Keratinocyte (primary cell): ENCODE measurements around the gene OTUD5. TPM values are rescaled to one million over a fixed set of nuclear protein-coding genes. Genes with fewer than 3 reads are reported as not detected.

Experiments
- DNase-seq: peaks from one replicate; pipeline ENCODE4 v3.0.0-alpha.2; 2011; ENCODE audit warnings: low read depth, missing footprints, low spot score
- FAIRE-seq: peaks from 2 replicates; lab custom pipeline; 2011; peaks lifted over from hg19 to GRCh38; lab: Jason Lieb, UNC
- H2AFZ ChIP-seq: 2 replicates; pipeline ENCODE4 v1.6.0; 2012; ENCODE audit warnings: low read length, control low read depth, inconsistent platforms; ENCODE audit not compliant: control insufficient read depth
- H3K27ac ChIP-seq: 2 replicates; pipeline ENCODE4 v1.5.1; 2011; ENCODE audit warnings: low read length; ENCODE audit not compliant: control insufficient read depth, insufficient read depth
- H3K27me3 ChIP-seq: 3 replicates; pipeline ENCODE4 v1.6.0; 2011; ENCODE audit warnings: low read length; ENCODE audit not compliant: control insufficient read depth, insufficient read depth; ENCODE audit errors: extremely low read depth
- H3K36me3 ChIP-seq, 2 experiments: 2 replicates in 1 of 2; 3 replicates in 1 of 2; pipeline ENCODE4 v1.5.1; 2011; ENCODE audit warnings: low read length in 2 of 2, mild to moderate bottlenecking in 1 of 2; ENCODE audit not compliant: control insufficient read depth in 2 of 2, insufficient read depth in 2 of 2; ENCODE audit errors: extremely low read depth in 1 of 2
- H3K4me1 ChIP-seq: 3 replicates; pipeline ENCODE4 v1.5.1; 2011; ENCODE audit warnings: low read length; ENCODE audit not compliant: control insufficient read depth, insufficient read depth; ENCODE audit errors: extremely low read depth
- H3K4me2 ChIP-seq: 3 replicates; pipeline ENCODE4 v1.6.0; 2011; ENCODE audit warnings: low read depth, low read length; ENCODE audit not compliant: control insufficient read depth, insufficient read depth; ENCODE audit errors: extremely low read depth
- H3K4me3 ChIP-seq, 3 experiments: fragments of 200-600 bp in 1 of 3; sonication (generic) in 1 of 3; 2 replicates in 2 of 3; 3 replicates in 1 of 3; pipeline ENCODE4 v1.5.1; 2011 to 2016; ENCODE audit warnings: low read length in 3 of 3, mild to moderate bottlenecking in 3 of 3, control low read depth in 2 of 3, inconsistent platforms in 1 of 3, low read depth in 1 of 3, mixed read lengths in 1 of 3, mixed run types in 1 of 3, moderate library complexity in 1 of 3; ENCODE audit not compliant: control insufficient read depth in 2 of 3, insufficient read depth in 2 of 3; ENCODE audit errors: extremely low read depth in 1 of 3
- H3K79me2 ChIP-seq: 2 replicates; pipeline ENCODE4 v1.6.0; 2012; ENCODE audit warnings: low read length; ENCODE audit not compliant: control insufficient read depth, insufficient read depth
- H3K9ac ChIP-seq: 3 replicates; pipeline ENCODE4 v1.6.0; 2011; ENCODE audit warnings: low read length; ENCODE audit not compliant: control insufficient read depth, insufficient read depth; ENCODE audit errors: extremely low read depth
- H3K9me1 ChIP-seq: 3 replicates; pipeline ENCODE4 v1.6.0; 2011; ENCODE audit warnings: low read length; ENCODE audit not compliant: control insufficient read depth, insufficient read depth; ENCODE audit errors: extremely low read depth
- H3K9me3 ChIP-seq: 2 replicates; pipeline ENCODE4 v1.5.1; 2012; ENCODE audit warnings: low read depth, low read length; ENCODE audit not compliant: control insufficient read depth
- H4K20me1 ChIP-seq: 3 replicates; pipeline ENCODE4 v1.6.0; 2011; ENCODE audit warnings: low read length; ENCODE audit not compliant: control insufficient read depth, insufficient read depth; ENCODE audit errors: extremely low read depth
- EZH2 ChIP-seq: IDR thresholded peaks from one replicate; pipeline ENCODE4 v1.6.1; 2012; ENCODE audit warnings: inconsistent platforms, mild to moderate bottlenecking, low read length, moderate library complexity
- dilution Hi-C: fragments of 300-500 bp; cut with MboI; formaldehyde crosslinking; loops from one replicate; pipeline ENCODE4 v1.7.0; 2020; ENCODE audit warnings: low sequenced_read_pairs; ENCODE audit not compliant: extremely low pct_ligation_motif_present
- polyA plus RNA-seq, 5 experiments: library from polyadenylated mRNA; depleted of rRNA in 3 of 5; stranded (reverse) in 3 of 5; stranded (forward) in 1 of 5; unstranded in 1 of 5; fragments of >200 nt; gene quantifications; 1 replicate in 1 of 5; 2 replicates in 3 of 5; 3 replicates in 1 of 5; pipeline versions ENCODE4 v1.2.1 to v1.2.3, GENCODE V29; 2011 to 2012; ENCODE audit warnings: missing spikeins in 2 of 5, low read depth in 1 of 5, low replicate concordance in 1 of 5
- TF ChIP-seq, protein P1 (sequence below), 3 experiments: IDR thresholded peaks in 1 of 3; conservative IDR thresholded peaks in 1 of 3; optimal IDR thresholded peaks in 1 of 3; 2 replicates in 2 of 3; 3 replicates in 1 of 3; pipeline versions ENCODE3 to v1.5.1; 2011; ENCODE audit warnings: low read length in 3 of 3, mild to moderate bottlenecking in 3 of 3, moderate library complexity in 2 of 3, control low read depth in 1 of 3, inconsistent platforms in 1 of 3; ENCODE audit not compliant: insufficient read depth in 2 of 3; ENCODE audit errors: extremely low read depth in 1 of 3

OTUD5 gene
- polyA plus RNA-seq, 1 donor (not counting 4 experiments of a cell fraction or from before 2014, with no cell fraction given), result 40.3 TPM

DNA sequence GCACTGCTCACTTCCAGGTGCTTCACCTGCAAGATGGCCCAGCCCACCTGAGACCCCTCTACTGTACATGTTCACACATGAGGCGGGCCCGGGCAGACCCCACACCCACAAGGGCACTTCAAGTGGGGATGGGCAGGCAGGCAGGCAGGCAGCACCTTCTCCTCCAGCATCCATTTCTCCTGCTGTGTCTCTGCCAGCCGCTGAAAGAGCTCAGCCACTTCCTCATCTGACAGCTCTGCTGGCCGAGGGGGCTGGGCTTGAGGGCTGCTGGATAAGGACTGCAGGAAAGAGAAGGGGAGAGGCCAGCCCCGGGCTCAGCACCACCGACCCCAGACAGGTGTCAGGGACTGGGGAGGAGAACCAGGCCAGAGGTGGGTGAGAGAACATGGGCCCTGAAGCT, 18.7 kb upstream of the OTUD5 start:
- TF ChIP-seq, protein P1, sequence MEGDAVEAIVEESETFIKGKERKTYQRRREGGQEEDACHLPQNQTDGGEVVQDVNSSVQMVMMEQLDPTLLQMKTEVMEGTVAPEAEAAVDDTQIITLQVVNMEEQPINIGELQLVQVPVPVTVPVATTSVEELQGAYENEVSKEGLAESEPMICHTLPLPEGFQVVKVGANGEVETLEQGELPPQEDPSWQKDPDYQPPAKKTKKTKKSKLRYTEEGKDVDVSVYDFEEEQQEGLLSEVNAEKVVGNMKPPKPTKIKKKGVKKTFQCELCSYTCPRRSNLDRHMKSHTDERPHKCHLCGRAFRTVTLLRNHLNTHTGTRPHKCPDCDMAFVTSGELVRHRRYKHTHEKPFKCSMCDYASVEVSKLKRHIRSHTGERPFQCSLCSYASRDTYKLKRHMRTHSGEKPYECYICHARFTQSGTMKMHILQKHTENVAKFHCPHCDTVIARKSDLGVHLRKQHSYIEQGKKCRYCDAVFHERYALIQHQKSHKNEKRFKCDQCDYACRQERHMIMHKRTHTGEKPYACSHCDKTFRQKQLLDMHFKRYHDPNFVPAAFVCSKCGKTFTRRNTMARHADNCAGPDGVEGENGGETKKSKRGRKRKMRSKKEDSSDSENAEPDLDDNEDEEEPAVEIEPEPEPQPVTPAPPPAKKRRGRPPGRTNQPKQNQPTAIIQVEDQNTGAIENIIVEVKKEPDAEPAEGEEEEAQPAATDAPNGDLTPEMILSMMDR (optimal IDR thresholded peaks at IDR 0.05 in 1 of 3, IDR thresholded peaks at IDR 0.05 in 1 of 3, conservative IDR thresholded peaks at IDR 0.05 in 1 of 3; ENCODE audit: extremely low read depth in 1 of 3, insufficient read depth in 2 of 3, low read length in 3 of 3), result no peak
- no peak for TF ChIP-seq EZH2
- dilution Hi-C loops, result no loop called here

DNA sequence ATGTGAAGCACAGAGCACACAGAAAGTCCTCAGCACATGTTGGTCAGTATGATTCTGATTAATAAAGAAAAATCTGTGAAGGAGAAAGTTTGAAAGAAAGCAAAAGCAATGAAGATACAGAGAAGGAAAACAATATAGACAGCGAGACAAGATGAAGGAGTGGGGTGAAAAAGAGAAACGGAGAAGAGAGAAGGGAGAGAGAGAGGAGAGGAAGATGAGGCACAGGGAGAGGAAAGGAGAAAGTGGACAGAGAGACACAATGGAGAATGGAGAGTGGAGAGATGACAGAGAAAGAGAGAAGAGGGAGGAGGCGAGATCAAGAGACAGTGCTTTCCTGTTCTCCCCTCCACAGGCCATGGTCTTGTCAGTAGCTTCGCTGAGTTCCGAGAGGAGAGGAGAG, 18.1 kb upstream of the OTUD5 start:
- no peak overlapping the region for H3K9ac ChIP-seq
- H3K27ac ChIP-seq, result no peak overlapping the region
- no peaks in the 10 kb centered on the region for H3K9me3 ChIP-seq
- H3K27me3 ChIP-seq, result no peaks in the 10 kb centered on the region
- H3K9me1 ChIP-seq, result no peaks in the 10 kb centered on the region
- peaks cover 0 to 6% of the 10 kb centered on the region in 2 experiments for H3K36me3 ChIP-seq
- dilution Hi-C loops, result no loop called here
- H2AFZ ChIP-seq, result no peak overlapping the region
- no peaks in the 10 kb centered on the region for H3K79me2 ChIP-seq
- DNase-seq (no peak), FAIRE-seq (no peak)
- TF ChIP-seq EZH2, result no peak
- TF ChIP-seq, protein P1 (optimal IDR thresholded peaks at IDR 0.05 in 1 of 3, IDR thresholded peaks at IDR 0.05 in 1 of 3, conservative IDR thresholded peaks at IDR 0.05 in 1 of 3; ENCODE audit: extremely low read depth in 1 of 3, insufficient read depth in 2 of 3, low read length in 3 of 3), result no peak
- no peaks in the 10 kb centered on the region for H4K20me1 ChIP-seq
- H3K4me3 ChIP-seq, result no peak overlapping the region
- H3K4me1 ChIP-seq, result peaks cover 5% of the 10 kb centered on the region
- no peak overlapping the region for H3K4me2 ChIP-seq

More for the DNA sequence above, 18.7 kb upstream of the OTUD5 start:
- H3K27ac ChIP-seq, result no peak overlapping the region
- no peaks in the 10 kb centered on the region for H4K20me1 ChIP-seq
- no peaks in the 10 kb centered on the region for H3K9me1 ChIP-seq
- H3K79me2 ChIP-seq, result no peaks in the 10 kb centered on the region
- H3K27me3 ChIP-seq, result no peaks in the 10 kb centered on the region
- H3K4me1 ChIP-seq, result peaks cover 5% of the 10 kb centered on the region
- FAIRE-seq (no peak), DNase-seq (no peak)
- peaks cover 0 to 7% of the 10 kb centered on the region in 2 experiments for H3K36me3 ChIP-seq
- no peak overlapping the region for H2AFZ ChIP-seq
- no peak overlapping the region for H3K4me3 ChIP-seq
- H3K9me3 ChIP-seq, result no peaks in the 10 kb centered on the region
- no peak overlapping the region for H3K4me2 ChIP-seq
- no peak overlapping the region for H3K9ac ChIP-seq
